Measurements from ENCODE around the gene TCF7L2.
A peak's percentile ranks its signal among the peaks of the same experiment; 100 is the strongest.

The TCF7L2 gene

DNA sequence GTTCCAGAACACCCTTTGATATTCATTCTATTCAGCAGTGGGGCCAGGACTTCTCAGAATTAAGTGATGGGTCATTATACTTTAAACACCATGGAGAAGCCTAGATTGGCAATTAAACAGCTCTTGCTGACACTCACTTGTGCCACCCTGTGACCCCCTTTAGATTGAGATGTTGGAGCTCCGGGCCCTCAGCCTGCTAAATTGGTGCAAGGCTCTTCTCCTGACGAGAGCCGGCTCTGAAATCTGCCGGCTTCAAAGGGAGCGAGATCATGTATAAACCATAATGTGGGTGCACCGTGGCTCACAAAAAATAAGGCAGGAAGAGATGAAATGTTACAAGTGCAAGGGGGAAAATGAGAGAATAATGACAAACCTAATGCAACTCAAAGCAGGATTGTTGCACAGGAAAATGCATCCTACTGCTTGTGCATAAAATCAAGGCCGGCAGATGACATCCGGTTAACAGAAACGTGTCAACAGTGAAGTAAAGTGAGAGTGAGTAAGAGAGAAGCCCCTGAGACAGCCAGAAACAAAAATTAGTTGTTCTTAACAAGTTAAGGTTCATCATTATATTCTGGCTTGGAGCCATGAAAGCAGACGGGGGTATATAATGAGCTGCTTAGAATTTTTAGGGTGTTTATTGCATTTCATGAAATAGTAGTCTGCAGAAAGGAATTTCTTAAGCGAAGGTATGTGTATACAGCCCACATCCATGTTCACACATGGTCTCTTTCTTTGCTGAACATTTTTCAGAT is 198.2 kb downstream of the TCF7L2 start:
- no peak for DNase-seq (ENCODE audit: low read depth)

DNA sequence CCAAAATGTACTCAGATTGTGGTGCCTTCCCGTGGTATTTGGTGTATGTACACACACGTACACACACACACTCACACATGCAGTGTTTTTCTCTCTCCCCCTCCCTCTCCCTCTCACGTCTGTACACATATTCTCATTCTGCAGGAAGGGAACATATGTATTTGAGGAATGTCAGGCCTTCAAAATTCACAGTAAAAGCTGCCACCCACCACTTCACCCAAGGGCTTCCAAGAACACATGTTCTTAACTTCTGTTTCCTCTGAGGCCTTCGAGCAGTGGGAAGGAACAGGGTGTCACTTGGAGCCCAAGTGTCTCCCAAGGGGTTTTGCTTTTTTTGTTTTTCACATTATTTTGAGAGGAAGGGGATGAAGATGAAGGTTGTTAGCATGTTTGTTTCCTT is 198.9 kb downstream of the TCF7L2 start:
- peak; percentile 11 for DNase-seq (ENCODE audit: low read depth)

DNA sequence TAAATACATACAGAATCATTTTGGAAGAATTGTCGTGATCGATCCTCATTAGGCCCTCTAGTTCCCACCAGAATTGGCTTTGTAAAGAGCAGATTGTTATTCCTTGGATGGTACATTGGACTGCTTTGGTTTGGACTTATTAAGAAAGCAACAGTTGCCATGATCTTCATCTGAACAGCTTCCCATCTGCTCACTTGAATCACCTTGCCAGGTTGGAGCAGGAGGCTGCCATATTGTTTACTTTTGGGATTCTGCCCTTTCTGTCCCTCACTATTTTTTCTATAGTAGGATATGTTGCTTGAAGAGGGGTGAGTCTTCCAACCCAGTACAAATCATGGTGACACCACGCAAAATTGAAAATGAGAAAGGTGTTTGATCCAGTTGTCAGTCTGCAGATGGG is 199.6 kb downstream of the TCF7L2 start:
- DNase-seq (ENCODE audit: low read depth): no peak

DNA sequence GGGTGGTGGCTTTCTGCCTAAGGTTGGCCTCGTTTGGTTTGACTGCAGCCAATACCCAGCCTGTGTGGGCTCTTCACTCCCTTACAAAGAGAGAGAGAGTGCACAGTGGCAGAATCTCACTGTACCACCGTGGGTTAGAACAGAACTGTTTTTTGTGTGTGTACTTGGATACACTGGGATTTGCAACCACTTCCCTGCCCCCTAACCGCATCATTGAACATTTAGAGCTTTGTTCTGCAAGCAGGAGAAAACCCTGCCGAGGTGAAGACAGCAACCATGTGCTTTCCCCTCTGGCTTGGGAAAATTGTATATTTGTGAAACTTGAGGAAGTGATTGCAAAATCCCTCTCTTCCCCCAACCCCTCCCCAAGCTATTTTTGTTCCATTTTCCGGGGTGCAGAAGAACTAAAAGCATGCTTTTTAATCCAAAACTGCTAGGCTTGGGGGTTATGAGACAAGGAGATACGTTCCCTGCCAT is 201.2 kb downstream of the TCF7L2 start:
- DNase-seq (ENCODE audit: low read depth): no peak

DNA sequence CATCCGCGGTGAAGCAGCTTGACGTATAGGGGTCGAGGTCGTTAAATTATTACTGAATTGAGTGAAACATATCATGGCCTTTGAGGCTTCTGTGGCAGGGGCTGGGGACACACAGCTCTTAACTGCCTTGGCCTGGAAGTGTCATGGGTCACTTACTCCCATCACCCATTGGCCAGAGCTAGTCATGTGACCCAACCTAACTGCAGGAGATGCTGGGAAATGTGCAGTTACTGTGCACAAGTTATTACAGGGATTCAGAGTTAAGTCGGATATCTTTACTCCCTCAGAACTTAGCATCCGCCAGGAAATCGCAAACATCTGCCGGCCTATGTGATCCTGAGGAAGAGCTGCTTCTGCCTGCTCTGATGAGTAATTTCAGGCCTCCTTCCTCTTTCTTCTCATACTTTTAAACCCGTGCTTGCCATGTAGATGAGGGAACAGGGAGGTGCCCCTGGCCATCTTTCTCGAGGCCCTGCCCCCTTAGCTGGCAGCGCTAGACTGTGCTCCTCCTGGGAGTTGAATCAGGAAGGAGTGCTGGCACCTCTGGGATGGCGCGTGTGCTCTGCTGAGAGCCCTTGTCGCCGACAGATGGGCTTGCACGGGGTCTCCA is 203.6 kb downstream of the TCF7L2 start:
- no peak for DNase-seq (ENCODE audit: low read depth)

DNA sequence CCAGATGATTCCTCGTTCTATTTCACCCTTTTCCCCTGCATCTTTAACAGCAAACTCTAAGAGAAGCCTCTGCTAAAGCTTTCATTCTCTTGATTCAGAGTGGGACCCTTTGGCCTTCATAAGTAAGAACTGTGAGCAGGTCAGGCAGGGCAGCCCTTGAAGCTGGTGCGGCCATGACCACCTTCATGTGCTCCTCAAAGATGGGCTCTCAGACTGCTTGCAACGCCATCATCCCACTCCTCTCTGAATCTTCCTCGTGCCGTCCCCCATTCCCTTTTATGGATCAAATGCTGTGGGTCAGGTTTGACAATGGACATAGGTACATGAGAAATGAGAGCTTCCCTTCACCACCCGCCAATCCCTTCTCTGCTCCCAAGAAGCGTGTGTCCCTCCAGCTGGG is 207.4 kb downstream of the TCF7L2 start:
- DNase-seq (ENCODE audit: low read depth): no peak

DNA sequence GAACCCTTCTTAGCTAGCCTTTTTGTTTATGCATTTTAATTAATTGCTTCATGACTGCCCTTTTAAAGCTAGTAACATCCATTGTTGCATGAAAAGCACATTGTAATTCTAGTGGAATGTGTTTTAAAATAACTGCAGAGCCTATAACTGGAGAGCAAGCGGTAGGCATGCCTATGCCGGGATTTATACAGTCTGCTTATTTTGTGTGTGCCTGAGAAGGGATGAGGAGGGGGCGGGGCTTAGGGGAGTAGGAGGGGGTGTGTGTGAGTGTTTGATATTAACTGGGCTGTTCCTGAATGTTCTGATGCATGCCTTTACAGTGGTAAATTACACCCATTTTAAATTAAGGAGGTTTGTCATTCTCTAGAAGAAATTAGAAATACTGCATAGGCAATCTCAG is 208.1 kb downstream of the TCF7L2 start:
- DNase-seq (ENCODE audit: low read depth): peak; percentile 70

DNA sequence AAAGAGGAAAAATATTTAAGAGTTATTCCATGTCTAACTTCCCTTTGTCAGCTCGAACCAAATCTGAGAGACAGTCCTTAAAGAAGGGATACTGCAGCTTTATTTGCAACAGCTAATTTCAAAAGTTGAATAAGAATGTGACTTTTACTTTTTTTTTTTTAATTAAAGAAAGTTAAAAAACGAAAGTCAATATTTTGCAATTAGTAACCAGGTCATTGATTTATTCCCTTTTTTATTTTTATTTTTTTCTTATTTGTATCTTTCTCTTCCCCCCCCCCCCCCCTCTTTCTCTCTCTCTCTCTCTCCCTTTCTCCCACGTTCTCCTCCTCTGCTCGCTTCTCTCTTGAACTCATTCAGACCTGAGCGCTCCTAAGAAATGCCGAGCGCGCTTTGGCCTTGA is 209.5 kb downstream of the TCF7L2 start:
- DNase-seq (ENCODE audit: low read depth): no peak

DNA sequence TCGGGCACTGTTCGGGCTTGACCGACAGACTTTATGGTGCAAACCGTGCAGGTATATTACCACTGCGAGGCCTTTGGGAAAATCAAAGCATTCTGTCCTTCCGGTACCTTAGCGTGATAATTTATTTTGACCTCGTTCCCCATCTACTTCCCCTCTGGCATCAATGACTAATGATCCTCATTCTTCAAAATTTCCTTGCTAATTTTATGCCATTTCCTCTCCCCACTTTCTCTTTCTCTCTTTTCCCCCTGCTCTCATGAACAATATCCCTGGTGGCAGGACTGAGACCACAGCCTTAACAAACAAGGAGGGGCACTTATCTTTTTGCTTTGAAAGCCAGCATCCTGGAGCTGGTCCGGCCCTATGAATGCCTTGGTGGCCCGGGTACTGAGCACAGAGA is 210.6 kb downstream of the TCF7L2 start:
- DNase-seq (ENCODE audit: low read depth): no peak

DNA sequence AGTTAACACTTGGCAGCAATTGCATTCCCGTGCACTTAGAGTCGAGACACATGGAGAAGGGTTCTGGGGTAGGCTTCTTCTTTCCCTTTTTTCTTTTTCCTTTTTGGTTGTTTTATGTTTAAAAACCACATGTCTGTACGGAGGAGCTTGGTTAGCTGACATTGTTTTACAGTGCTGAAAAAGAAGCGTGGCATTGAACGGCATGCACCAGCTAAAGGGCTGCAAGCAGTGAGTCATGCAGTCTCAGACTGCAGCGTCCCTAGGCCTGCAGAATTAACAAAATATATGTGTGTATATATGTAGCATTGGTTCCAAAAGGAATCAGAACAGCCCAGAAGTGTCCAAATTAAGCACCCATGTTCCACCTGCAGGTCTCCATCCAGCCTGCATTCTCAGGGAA is 211.0 kb downstream of the TCF7L2 start:
- no peak for DNase-seq (ENCODE audit: low read depth)

DNA sequence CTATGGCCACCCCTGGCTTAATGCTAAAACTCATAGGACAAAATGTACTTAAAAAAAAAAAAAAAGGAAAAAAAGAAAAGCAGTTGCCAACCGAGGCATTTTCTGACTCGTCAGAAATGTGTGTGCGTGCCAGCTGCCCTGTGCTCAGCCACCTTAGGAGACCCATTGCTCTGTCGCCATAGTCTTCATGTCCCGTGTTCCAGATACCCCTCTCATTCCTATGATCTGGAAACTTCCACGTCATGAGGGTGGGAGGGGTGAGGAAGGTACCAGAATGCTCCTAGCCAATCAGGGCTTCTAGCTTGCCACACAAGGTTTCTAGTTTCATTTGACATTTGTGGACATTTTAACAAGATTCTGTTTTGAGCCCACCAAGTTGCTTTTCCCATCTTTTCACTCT is 212.9 kb downstream of the TCF7L2 start:
- no peak for DNase-seq (ENCODE audit: low read depth)

DNA sequence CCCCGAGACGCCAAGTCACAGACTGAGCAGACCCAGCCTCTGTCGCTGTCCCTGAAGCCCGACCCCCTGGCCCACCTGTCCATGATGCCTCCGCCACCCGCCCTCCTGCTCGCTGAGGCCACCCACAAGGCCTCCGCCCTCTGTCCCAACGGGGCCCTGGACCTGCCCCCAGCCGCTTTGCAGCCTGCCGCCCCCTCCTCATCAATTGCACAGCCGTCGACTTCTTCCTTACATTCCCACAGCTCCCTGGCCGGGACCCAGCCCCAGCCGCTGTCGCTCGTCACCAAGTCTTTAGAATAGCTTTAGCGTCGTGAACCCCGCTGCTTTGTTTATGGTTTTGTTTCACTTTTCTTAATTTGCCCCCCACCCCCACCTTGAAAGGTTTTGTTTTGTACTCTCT is 215.6 kb downstream of the TCF7L2 start:
- no peak for DNase-seq (ENCODE audit: low read depth)

DNA sequence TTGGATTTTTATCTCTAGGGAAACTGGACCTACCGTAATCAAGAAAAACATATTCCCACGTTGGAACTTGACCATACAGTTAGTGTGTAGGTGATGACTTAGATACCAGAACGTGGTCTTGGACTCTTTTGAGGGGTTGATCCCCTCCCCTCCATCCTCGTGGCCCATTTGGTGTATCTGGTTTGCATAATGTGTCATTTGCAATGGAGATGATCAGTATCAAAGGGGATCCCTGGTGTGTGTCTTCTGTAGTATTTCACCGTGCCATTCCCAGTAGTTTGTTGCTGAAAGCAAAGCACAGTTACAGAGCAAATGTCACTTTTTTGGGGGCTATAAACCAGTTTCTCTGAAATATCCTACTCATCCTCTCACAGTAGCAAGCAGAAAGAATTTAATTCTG is 217.7 kb downstream of the TCF7L2 start:
- no peak for DNase-seq (ENCODE audit: low read depth)

DNA sequence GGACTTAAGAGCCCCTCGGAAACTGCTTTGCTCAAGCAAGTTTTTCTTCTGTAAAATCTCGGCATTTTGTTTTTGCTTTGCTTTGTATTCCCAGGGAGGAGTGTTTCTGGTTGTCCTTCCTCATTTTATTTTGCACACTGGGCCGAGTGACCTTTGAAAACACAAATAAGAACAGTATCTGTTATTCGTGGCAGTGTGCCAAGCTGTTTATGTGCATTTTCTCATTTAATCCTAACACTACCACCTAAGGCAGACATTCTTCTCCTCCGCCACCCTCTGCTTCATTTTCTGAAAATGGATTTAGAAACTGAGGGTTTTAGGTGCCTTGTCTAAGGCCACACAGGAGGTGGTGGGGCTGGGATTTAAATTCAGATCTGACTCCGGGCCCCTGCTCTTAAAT is 218.5 kb downstream of the TCF7L2 start:
- no peak for DNase-seq (ENCODE audit: low read depth)

DNA sequence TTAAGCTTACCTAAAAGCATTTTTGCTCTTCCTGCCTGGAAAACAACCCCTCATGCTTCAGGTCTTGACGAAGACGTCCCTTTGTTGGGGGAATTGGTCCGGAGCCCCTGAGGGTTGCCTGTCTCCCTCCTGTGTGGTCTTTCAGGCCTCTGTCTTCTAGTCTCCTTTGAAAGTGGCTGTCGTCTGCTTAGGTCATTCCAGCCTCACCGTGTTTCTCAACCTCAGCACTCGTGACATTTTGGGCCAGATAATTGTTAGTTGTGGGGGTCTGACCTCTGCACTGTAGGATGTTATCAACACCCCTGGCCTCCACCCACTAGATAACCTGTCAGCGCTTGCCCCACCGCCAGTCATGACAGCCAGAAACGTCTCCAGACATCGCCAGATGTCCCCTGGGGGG is 219.1 kb downstream of the TCF7L2 start:
- no peak for DNase-seq (ENCODE audit: low read depth)

DNA sequence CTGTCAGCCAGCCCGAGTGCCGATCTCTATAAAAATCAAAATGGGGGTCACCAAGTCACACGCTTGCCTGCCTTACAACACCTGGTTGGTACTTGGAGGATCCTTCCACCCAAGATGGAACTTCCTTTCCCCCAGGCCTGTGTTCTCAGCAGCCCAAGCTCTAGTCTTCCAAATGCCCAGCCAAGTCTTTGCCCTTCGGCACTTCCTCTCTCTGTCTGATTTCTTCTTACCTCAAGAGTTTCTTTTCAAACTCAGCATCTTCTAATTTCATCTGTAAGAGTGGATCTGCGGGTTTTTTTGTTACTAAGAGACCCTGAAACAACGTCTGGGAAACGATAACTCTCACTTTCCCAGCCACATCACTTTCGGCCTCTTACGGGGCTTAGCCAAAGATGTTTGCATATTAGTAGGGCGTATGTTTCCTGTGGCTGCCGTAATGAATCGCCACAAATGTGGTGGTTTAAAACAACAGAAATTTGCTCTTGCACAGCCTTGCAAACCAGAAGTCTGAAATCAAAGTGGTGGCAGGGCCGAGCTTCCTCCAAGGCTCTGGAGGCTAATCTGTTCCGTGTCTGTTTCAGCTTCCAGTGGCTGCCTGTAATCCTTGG is 219.9 kb downstream of the TCF7L2 start:
- DNase-seq (ENCODE audit: low read depth): no peak

DNA sequence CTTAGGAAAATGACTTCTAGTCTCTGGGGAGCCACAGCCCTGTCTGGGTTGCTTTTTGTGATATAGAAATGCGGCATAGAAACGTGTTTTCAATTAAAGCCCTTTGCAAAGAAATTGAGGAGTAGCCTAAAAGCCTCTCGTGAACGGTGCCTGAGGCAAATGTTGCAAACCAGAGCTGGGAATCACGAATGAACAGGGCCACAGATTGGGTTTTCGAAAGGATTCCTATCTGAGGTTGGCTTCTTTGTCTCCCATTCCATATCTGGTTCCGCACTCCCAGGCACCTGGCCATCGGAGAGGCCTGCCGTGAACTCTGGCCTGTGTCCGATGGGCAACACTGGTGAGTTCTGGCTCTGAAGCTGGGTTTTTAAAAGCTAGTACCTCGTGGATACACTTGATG is 221.6 kb downstream of the TCF7L2 start:
- no peak for DNase-seq (ENCODE audit: low read depth)

DNA sequence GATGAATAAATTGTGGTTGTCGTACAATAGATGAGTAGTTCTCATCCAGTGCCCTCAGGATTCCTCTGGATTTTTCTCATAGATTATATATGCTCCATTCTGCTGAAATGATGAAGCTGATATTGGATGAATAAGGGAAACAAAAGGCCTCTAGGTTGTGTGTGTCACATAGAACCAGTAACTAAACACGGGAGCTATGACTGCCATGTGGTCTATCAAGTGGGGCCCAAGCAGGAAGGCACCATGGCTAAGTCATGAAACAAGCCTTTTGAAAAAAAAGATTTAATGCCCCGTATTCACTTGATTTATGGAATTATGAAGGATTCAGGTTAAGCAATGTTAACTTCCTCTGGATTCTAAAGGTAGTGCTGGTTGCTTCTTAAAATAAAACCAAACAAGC is 225.1 kb downstream of the TCF7L2 start:
- DNase-seq (ENCODE audit: low read depth): no peak

DNA sequence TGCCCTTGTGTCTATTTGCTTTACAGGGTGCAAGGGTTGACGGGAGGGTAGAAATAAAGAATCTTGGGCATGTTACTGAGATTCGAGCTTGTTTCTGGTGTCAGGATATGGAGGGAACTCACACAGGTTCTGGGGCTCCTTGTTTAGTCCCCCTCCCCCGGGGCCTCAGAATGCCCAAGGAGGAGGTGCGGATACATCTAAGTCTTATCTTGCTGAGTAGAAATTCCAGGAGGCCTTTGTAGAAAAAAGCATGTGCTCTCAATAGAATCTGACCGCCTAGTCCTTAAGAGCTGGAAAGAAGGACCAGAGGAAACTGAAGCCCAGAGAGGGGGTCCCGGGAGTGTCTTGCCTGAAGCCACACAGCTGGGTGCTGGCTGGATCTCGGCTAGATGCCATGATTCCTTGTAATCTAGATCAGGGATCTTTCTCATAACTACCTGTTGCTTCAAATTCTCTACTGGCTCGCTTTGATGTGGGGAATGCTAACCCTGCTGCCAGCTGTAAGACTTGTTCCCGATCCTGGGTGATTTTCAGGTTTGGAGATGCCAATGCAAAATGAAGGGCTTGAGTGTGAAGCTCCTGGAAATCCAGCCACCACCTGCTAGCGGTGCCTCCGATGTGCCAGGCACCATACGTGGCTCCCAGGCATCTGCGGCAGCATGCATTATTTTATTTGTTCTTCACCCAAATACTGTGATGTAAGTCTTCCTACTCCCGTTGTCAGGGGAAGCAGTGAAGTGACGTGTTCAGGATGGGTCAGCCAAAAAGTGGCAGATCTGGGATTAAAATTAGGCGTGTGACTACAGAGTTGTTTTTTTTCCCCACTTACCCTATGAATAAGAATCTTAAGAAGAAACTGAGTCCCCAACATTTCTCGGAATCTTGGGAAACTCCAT is 226.0 kb downstream of the TCF7L2 start:
- DNase-seq (ENCODE audit: low read depth): no peak

DNA sequence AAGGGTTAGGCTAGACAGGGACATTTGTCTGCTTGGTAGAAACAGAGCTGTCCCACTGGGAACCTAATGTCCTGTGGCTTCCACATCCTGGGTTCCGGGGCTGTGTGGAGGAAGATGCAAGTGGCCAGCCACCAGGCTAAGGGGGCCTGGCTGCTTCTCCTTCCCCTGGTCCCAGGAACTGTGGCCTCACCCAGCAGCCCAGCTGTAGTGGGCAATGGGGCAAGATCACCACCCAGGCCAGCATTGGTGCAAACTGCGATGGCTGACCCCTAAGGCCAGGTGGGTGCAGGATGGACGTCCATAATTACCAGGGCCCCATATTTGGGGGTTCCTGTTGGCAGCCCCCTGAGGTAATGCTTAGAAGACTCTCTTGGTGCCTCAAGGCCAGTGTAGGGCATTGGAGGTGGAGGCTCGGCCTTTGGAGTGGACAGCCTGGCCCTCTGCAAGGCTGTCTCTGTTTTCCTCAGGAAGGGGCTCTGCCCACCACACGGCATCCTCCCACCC is 226.7 kb downstream of the TCF7L2 start:
- DNase-seq (ENCODE audit: low read depth): no peak

DNA sequence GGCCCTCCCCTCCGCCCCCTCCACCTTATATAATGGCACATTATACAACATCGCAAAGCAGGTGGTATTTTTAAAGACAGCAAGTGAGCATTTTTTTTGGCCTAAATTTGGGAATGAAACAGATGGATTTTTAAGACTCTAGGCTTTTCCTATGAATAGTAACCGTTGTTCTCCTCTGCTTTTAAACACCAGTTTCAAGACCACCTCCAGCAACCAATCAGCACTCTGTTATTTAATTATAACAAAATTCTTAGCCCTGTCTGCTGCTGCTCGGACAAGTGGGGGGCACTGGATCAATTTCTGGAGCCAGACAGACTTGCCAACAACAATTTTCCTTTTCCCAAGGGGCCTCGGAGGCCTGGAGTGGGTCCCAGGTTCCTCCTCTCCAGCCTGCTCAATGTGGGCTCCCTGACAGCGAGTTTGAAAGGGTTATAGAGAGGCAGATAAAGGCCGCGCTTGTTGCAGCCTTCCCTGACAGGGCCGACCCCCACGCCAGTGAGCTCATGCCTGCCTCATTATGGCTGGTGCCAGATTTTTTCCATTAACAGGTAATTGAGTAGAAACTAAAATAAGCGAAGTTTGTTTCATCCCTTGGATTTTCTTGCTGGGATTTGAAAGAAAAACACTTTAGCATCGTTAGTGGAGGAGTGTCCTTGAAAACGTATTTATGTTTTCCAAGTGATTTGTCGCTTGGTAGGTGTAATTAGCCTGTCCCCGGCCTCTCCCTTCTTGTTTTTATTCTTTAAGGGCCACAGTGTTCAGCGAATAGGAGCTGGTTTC is 227.3 kb downstream of the TCF7L2 start:
- no peak for DNase-seq (ENCODE audit: low read depth)

DNA sequence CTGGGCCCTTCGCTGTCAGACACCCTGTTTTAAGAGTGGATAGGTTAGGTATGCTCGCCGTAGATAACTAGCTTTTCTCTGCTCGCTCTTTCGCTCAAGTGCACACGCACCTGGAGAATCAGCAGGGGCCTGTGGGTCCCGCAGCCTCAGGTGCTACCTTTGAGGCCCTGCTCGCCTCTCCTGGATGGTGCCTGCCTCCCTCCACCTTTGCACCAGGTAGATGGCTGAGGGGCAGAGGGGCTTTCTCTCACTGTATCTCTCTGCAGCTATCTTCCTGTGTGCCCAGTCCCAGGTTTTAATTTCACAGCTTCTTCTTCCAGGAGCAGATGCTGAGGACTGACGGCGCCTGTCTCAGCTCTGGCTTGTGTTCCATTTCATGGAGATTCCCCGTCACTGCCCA is 227.9 kb downstream of the TCF7L2 start:
- DNase-seq (ENCODE audit: low read depth): no peak
